SK-N-SH (cell line): ENCODE results near the gene TMEM184B.

Experiments used
- GABPA ChIP-seq: IDR thresholded peaks from 2 replicates; pipeline ENCODE4 v1.4.0; 2012; ENCODE audit warnings: low read depth, mild to moderate bottlenecking
- GATA2 ChIP-seq: sonication (generic); formaldehyde crosslinking; IDR thresholded peaks from 2 replicates; pipeline ENCODE4 v1.5.0; 2020; ENCODE audit warnings: mild to moderate bottlenecking, missing genetic modification reagents
- JUND ChIP-seq: IDR thresholded peaks from 2 replicates; pipeline ENCODE4 v1.4.0; 2012
- MEF2A ChIP-seq: IDR thresholded peaks from 2 replicates; pipeline ENCODE4 v1.4.0; 2012; ENCODE audit warnings: low read depth, borderline replicate concordance
- POLR2AphosphoS5 ChIP-seq: IDR thresholded peaks from 2 replicates; pipeline ENCODE4 v1.6.1; 2012; ENCODE audit warnings: low read depth, low read length
- TAF1 ChIP-seq: IDR thresholded peaks from 2 replicates; pipeline ENCODE4 v1.6.1; 2012; ENCODE audit warnings: low read depth, mild to moderate bottlenecking, low read length, moderate library complexity, borderline replicate concordance
- TEAD4 ChIP-seq: IDR thresholded peaks from 2 replicates; pipeline ENCODE4 v1.4.0; 2012; ENCODE audit warnings: mild to moderate bottlenecking, borderline replicate concordance; ENCODE audit not compliant: insufficient read depth
- TF ChIP-seq, protein P1 (sequence below): fragments of 200-600 bp; sonication (generic); IDR thresholded peaks from 2 replicates; pipeline ENCODE4 v1.6.1; 2017; ENCODE audit warnings: antibody characterized with exemption, mild to moderate bottlenecking, moderate library complexity
- TF ChIP-seq, protein P2 (sequence below): IDR thresholded peaks from 2 replicates; pipeline ENCODE4 v1.6.1; 2012; ENCODE audit warnings: mild to moderate bottlenecking, low read depth, low read length, moderate library complexity
- TF ChIP-seq, protein P3 (sequence below): IDR thresholded peaks from 2 replicates; pipeline ENCODE4 v1.4.0; 2012; ENCODE audit warnings: low read depth, borderline replicate concordance

DNA sequence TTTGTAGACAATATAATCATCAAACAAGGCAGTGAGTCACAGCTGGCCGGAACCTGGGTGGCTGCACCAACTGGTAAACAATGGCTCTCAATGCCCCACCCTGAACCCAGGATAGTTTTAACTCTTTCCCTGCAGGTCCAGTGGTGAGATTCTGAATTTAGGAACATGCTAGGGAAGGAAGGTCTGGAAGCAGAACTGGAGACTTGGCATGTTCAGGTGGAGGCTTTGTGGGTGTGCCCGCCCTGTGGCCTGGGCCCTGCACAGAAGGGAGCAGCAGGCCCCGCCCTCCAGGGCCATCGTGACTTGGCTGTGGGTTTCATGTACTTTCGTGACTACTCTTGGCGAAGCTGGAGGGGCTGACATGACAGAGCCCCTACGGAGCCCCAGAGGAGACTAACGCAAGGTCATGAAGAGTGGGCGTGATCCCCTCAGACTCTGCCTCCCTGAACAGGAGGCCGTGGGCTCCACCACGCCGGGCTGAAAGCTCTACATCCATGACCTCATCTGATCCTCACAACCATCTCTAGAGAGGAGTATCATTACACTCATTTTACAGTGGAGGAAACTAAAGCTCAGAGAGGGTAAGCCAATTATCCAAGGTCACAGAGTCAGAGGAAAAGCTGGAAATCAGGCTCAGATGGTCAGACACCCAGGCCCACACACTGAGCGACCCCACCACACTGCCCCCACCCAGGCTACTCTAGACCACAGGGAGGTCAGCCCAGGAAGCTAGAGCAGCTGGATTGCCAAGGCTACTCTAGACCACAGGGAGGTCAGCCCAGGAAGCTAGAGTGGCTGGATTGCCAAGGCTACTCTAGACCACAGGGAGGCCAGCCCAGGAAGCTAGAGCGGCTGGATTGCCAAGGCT lies 43.7 kb downstream of the TMEM184B start:
- TF ChIP-seq, protein P1, sequence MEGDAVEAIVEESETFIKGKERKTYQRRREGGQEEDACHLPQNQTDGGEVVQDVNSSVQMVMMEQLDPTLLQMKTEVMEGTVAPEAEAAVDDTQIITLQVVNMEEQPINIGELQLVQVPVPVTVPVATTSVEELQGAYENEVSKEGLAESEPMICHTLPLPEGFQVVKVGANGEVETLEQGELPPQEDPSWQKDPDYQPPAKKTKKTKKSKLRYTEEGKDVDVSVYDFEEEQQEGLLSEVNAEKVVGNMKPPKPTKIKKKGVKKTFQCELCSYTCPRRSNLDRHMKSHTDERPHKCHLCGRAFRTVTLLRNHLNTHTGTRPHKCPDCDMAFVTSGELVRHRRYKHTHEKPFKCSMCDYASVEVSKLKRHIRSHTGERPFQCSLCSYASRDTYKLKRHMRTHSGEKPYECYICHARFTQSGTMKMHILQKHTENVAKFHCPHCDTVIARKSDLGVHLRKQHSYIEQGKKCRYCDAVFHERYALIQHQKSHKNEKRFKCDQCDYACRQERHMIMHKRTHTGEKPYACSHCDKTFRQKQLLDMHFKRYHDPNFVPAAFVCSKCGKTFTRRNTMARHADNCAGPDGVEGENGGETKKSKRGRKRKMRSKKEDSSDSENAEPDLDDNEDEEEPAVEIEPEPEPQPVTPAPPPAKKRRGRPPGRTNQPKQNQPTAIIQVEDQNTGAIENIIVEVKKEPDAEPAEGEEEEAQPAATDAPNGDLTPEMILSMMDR, result no peak
- TF ChIP-seq TEAD4 (no peak), GABPA (no peak), POLR2AphosphoS5 (no peak), GATA2 (no peak), JUND (no peak), MEF2A (no peak), TAF1 (no peak)
- TF ChIP-seq, protein P2, sequence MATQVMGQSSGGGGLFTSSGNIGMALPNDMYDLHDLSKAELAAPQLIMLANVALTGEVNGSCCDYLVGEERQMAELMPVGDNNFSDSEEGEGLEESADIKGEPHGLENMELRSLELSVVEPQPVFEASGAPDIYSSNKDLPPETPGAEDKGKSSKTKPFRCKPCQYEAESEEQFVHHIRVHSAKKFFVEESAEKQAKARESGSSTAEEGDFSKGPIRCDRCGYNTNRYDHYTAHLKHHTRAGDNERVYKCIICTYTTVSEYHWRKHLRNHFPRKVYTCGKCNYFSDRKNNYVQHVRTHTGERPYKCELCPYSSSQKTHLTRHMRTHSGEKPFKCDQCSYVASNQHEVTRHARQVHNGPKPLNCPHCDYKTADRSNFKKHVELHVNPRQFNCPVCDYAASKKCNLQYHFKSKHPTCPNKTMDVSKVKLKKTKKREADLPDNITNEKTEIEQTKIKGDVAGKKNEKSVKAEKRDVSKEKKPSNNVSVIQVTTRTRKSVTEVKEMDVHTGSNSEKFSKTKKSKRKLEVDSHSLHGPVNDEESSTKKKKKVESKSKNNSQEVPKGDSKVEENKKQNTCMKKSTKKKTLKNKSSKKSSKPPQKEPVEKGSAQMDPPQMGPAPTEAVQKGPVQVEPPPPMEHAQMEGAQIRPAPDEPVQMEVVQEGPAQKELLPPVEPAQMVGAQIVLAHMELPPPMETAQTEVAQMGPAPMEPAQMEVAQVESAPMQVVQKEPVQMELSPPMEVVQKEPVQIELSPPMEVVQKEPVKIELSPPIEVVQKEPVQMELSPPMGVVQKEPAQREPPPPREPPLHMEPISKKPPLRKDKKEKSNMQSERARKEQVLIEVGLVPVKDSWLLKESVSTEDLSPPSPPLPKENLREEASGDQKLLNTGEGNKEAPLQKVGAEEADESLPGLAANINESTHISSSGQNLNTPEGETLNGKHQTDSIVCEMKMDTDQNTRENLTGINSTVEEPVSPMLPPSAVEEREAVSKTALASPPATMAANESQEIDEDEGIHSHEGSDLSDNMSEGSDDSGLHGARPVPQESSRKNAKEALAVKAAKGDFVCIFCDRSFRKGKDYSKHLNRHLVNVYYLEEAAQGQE, result no peak
- TF ChIP-seq, protein P3, sequence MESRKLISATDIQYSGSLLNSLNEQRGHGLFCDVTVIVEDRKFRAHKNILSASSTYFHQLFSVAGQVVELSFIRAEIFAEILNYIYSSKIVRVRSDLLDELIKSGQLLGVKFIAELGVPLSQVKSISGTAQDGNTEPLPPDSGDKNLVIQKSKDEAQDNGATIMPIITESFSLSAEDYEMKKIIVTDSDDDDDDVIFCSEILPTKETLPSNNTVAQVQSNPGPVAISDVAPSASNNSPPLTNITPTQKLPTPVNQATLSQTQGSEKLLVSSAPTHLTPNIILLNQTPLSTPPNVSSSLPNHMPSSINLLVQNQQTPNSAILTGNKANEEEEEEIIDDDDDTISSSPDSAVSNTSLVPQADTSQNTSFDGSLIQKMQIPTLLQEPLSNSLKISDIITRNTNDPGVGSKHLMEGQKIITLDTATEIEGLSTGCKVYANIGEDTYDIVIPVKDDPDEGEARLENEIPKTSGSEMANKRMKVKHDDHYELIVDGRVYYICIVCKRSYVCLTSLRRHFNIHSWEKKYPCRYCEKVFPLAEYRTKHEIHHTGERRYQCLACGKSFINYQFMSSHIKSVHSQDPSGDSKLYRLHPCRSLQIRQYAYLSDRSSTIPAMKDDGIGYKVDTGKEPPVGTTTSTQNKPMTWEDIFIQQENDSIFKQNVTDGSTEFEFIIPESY, result no peak
